HCEC 1CT (cell line): ENCODE measurements around the gene ASTN2.

Source experiments
- DNase-seq: peaks from one replicate; pipeline ENCODE4 v3.0.0-alpha.2; 2017

The ASTN2 gene

DNA sequence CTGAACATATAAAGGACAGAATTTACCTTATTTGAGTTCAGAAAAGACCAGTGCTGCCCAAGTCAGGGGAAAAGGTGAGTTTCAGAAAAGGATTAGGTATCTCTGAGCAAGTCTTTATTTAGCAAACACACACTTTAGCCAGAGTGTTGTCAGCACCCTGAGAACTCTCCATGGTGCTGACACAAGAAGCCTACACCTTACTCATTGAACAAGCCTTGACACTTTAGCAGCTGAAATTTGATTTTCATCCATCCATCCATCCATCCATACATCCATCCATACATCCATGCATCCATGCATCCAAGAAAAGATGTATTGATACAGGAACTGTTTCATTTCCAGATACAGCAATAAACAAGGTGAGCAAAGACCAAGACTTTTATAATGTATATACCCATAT is 416.6 kb downstream of the ASTN2 start:
- no peak for DNase-seq

DNA sequence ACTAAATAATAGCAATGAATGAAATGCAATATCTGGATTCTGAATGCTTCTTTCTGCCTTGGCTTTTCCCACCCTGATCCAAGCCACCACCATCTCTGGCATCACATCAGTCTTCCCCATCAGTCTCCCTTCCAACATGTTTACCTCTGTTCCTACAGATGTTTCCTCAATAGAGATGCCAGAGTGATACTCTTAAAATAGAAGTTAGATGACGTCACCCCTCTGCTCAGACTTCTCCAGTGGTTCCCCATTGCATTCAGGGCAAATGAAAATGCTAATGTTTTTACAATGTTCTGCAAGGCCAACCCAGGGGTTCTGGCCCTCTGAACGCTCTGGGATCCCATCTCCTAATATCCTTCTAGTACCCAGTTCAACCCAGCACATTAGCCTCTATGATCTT is 422.0 kb downstream of the ASTN2 start:
- no peak for DNase-seq

DNA sequence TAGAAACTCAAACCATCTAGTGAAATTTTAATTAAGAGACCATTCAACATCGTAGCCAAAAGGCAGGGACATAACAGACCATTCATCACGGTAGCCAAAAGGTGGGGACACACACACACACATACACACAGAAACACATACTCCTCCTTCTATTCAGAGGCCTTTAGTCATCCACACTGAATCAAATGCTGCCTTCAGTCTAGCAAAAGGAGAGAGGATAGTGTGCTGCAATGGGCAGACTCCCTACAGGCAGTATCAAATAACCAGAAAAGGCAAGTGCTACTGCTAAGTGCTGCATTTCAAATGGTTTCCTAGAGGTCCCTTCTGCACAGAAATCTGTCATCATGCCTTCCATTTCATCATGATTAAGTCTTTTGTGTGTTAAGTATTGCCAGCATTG is 423.8 kb downstream of the ASTN2 start:
- DNase-seq = no peak

DNA sequence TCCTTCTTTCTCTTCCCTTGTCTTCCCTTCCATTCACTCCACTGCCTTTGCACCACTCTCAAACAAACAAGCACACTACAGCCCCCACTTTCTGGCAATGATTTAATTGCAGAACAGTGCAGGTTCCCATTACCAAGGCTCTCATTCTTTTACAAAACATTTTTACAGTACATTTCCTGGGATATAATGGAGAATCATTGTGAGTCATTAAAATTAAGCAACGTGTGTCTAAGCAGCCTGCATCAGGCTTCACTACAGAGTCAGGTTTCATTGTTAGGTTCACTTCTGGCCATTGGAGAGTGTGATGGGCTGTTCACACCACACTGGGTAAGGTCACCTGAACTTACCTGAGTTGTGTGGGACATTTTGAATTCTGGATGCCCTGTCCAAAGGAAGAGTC is 424.3 kb downstream of the ASTN2 start:
- no peak for DNase-seq

DNA sequence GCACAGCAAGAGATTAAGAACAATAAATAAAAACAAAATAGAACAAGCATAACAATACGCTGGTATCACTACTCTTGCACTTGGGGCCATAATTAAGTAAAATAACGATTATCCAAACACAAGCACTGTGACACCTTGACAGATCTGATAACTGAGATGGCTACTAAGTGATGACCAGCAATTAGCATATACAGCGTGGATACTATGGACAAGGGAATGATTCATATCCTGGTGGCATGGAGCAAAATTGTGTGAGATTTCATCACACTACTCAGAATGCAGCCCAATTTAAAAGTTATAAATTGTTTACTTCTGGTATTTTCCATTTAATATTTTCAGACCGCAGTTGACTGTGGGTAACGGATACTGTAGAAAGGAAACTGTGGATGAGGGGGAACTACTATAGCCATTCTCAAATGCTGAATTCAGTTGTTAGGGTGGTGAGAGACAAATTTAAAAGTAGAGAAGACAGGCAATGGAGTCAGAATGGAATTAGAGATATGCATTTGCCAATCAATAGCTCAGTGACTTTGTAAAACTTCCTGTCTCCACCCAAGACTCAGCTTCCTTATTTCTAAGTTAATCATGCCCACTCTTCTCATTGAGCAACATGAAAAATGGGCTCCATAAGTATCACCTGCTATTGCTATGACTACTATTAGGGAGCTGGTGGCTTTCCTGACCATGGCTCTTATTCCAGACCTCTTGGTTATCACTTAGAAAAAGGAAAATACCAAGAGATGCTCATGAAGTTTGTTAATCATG is 427.0 kb downstream of the ASTN2 start:
- no peak for DNase-seq

DNA sequence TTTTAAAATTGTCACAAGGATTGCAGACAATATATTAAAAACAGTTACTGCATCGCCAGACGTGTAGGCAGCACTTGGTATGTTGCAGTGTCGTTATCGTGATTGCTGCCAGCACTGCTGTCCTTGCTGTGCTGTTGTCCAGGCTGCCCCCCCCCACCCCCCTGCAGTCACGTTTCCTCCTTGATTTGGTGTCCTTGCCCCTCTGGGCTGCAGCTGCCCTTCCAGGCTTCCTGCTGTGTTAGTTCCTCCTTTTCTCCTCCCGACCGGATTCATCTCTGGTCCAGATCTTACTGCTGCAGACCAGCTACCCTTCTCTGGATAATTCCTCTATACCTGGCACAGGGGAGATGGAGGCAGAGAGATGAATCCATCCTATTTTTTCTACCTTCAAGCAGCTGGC is 428.8 kb downstream of the ASTN2 start:
- no peak for DNase-seq

DNA sequence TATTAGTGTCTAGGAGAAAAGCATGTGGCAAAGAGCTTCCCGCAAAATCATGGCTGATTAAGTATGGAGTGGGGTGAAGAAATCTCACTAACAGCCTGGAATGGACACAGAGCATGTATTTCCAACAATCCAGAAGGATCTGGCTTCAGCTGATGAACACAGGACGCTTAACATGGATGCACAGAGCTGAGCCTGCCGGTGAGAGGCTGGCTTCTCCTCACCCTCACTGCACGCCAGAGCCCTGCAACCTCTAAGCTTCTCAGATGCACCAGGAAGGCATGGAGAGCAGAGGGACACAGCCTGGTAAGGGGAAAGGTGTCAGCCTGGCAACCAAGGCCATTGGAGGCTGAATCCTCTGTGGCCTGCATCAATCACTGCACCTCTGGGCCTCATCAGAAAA is 429.3 kb downstream of the ASTN2 start:
- DNase-seq = no peak

DNA sequence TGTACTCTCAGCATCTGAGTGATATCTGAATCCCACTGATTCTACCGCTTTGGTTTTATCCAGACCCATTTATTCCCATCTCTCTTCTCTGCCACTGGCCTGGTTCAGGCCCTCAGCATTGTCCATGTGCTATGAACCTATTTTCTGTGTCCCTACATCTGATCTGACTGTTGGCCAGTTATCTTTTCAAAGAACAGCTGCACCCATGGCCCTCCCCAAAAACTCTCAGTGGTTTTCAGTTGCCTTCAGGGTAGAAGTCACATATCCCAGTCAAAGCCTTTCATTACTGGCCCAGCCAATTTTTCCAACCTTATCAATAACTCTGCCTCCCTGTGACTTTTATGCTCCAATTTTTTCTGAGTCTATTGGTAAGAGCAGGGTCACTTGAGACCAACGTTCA is 430.7 kb downstream of the ASTN2 start:
- DNase-seq = no peak

DNA sequence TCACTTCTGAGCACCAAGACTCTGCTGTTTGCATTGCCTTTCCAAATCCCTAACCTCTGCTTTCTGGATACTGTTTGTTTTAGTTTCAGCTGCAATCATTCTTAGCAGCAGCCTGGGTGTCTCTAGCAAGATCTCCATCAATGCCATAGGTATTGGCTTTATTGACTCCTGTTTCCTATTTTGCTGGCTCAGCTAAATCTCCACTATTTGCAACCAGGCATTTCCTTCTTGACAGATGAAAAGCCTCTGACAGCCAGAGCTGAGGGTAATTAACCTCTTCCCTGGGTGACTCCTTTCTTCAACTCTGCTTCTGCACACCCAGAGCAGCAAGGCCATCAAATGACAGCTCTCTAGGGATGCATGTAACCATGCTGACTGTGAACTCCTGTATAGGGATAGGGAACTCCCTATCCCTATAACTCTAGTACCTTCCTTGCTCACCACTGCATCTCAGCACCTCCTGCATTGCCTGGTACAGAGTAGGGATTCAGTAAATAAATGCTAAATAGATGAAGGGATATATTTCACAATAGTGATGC is 434.2 kb downstream of the ASTN2 start:
- DNase-seq = no peak

DNA sequence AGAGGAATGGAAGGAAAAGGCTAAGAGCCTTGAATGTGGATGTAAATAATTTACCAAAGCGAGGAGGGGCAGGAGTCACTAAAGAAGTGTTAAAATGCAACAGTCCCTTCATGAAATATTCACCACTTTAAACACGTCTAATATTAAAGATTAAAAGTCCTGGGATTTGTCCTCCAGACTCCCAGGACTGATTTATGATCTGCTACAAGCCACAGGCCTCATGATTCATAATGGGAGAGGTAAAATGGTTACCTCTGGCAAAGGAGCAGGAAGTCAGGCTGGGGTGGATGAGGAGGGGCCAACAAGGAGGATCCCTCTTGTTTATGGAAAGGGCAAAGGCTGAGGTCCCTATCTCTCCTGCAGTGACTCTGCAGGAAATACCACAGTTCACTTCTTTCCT is 435.4 kb downstream of the ASTN2 start:
- DNase-seq = no peak

DNA sequence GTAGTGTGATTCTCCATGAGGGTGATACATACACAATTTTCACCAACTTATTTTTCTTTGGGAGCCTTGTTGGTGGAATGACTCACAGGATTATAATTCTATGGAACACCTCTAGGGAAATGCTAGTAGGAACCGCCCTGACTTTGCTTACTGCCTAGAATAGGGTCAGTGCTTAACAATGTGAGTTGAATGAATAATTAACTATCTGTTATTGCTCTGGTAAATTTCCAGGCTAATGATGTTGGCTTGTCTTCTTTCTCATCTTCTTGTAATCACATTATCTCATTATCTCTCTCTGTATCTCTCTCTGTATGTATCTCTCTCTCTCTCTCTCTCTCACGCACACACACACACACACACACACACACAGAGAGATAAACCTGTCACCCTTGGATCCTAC is 436.7 kb downstream of the ASTN2 start:
- DNase-seq = no peak

DNA sequence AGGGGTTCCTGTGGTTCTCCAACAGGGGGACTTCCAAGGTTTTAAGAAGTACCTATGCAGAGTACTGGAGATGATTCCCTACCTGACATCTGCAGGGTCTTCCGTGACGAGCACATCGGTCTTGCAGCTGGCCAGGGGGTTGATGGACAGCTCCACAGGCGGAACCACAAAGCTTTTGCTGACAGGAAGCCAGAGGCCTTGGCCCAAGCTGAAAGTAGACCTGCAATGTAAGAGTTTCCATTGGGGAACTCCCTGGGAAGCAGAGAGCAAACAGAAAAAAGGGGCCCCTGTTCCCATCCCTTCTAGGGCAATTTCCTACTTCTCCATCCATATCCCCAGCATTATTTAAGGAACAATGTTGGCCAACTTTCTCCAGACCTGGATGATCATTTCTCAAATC is 439.7 kb downstream of the ASTN2 start:
- DNase-seq = no peak

DNA sequence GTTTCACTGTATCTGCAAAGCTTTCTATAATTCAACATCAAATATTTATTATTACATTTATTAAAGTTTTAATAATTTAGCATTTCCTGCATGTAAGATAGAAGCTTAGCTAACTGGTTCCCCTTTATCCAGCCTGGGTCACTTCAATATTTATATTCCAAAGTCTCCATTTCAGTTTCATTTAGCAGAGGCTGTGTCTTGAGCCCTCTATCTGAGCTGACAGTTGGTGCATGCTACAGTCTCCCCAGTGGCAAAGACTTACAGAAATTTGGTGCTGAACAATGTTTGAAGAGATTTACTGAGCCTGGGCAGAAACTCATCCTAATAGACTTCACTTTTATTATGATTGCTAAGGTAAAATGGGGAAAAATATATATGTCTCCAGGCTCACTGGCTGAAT is 448.7 kb downstream of the ASTN2 start:
- no peak for DNase-seq

DNA sequence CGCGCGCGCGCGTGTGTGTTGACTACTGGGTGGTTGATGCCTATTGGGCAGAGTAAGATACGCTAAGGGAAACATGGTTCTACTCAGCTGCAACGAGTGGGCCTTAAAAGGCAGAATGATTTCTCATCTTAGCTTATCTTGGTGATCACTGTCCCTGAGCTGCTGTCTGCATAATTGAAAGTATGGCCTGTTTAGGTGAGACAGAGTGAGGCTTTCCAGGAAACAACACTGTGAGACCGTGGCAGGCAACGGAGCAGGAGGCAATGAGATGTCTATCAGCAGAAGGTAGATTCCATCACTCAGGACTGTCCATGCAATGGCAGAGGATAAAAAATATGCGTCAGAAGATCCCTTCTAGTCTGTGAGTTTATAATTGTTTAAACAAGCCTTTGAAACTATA is 450.6 kb downstream of the ASTN2 start:
- no peak for DNase-seq

DNA sequence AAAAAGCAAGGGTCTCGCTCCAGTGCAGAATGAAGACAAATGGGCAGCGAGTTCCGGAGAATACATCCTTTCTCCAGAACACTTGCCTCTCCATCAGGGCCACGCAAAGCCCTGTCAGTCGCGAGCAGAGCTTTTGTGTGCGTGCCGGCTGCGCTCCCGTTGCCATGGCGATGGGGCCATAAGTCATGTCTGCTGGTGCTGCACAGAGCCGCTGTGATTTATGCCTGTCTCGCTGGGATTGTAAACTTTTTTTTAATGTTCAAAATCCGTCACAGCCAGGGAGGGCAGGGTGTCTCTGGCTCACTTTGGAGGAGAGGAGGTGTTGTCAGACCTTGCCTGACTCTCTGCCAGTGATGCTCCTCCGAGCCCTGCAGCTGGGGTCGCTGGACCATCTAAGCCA is 455.0 kb downstream of the ASTN2 start:
- no peak for DNase-seq

DNA sequence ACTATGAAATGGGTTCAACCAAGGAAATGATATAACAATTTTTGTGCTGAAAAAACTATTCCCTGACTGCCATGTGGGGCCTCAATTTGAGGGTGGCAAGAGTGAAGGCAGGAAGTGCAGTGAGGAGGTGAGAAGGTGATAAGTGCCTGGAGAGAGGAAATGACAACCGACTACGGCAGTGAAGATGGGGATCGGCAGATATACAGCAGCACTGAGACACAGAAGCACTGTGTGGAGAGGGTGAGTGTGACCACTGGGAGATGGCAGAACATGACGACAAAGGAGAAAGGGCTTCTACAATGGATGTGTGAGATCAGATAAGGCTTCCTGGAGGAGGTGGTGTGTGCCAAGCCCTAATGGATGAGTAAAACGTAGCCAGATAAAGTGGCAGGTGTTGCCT is 456.0 kb downstream of the ASTN2 start:
- DNase-seq = no peak

DNA sequence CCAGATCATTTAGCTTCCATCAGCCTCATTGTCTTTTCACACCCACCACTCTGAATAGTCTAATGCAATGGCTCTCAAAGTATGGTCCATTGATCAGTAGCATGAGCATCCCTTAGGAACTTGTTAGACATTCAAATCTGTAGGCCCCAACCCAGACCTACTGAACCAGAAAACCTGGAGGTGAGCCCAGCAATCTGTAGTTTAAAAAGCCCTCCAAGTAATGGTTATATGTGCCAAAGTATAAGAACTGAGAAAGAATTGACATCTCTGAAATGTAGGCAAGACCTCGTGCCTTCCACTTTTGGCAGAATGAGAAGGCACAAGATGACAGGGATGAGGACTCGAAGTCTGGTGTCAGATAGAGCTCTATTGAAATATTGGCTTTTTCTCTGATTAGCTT is 460.1 kb downstream of the ASTN2 start:
- DNase-seq = no peak

DNA sequence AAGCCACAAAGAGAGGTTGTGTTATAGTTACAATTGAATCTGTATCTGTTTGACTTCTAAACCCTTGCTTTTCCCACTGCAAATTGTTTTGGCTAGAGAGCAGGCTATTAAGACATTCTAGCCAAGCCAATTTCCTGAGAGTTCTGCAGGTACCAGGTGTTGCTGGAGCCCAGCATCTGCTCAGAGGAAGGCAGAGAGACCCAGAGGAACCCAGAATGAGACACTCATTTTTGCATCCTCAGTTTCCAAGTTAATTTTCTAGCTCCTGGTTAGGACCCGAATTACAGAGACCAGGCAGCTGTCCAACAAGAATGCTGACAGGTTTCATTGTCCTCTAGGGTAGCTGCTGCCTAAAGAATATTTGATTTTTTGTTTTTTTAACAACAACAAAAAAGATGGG is 461.6 kb downstream of the ASTN2 start:
- DNase-seq = no peak

DNA sequence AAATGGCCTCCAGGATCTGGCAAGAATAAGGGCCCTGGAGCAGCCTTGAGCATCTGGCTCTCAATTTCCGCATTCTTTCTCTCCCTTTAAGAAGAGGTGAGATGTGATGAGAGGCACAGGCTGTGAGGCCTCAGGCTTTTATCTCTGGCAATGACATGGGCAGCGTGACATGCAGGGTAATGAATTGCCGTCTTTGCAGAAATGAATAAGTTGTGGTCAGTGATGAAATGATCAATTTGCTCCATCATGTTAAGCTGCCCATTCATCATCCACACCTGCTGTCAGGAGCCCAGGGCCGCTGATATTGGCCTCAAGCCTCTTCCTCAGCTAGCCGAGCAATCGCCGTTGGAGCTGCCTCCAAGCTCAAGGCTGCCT is 462.4 kb downstream of the ASTN2 start:
- no peak for DNase-seq

DNA sequence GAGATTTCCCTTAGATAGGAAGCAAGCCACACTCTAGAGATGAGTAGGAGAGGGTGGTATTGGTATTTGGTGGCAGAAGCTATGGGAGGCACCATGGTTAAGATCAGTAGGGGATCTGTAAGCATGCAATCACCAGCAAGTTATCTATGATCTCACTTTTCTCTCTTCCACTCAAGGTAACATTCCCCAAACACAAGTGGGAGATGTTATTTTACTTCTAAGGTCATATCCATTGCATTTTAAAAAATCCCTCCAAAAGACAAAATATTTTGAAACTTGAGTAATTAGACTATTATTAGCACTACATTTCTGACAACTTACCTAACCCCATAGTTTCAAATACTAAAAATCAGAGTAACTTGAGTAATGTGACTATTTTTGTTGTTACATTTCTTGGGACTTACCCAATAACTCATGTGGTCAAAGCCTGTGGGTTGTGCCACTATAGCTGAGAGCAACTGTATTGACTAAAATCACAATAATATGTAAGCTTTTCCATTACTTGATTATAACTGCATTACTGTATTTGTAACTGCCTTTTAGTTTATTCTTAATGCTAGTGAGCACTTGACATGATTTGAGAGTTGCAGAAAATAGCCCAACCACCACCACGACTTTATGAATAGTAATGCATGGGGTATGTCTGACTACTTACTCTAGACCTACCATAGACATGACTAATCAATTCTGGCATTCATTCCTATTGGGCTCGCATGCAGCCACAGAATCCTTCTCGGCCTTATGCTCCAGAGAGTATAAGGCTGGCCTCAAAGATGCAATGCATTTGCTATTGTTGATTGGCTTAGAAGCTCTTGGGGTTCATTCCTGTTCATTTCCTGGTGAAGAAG is 463.0 kb downstream of the ASTN2 start:
- DNase-seq = peak; percentile 7

DNA sequence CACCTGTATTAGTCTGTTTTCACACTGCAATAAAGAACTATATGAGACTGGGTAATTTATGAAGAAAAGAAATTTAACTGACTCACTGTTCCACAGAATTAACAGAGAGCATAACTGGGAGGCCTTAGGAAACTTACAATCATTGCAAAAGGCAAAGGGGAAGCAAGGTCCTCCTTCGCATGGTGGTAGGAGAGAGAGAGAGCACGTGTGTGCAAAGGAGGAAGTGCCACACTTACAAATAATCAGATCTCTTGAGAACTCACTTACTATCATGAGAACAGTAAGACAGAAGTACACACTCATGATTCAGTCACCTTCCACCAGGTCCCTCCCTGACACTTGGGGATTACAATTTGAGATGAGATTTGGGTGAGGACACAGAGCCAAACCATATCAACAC is 469.0 kb downstream of the ASTN2 start:
- no peak for DNase-seq

DNA sequence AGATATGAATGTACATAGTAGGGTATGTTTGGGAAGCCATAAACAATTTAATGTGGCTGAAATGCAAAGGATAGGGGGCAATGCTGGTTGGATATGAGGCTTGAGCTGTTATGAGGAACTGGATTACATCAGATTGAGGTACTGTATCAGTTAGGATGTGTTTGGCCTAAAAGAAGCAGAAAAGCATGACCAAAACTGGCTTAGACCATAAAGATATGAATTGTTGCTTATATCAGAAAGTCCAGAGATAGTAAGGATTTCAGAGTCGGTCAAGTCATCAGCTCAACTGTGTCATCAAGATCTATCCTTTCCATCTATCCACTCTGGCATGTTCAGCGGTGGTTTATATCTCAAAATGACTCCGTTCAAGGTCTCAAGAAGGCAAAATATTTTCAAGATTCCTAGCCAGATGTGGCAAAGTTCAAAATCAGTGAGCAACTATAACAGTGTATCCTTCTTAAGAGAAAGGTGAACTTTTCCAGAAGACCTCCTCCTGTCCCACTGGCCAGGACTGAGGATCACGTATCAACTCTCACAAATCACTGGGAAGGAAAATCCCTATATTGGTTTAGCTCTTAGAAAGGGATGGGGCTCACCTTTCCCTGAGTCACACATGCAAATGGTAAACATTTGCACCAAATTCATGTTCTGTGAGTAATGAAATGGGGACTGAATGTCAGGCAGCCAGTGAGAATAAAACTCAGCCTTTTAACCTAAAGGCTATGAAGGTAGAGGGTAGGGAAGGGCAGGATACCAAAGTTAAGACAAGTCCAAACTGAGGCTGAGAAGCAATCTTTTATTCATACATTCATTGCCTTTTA is 469.9 kb downstream of the ASTN2 start:
- no peak for DNase-seq

DNA sequence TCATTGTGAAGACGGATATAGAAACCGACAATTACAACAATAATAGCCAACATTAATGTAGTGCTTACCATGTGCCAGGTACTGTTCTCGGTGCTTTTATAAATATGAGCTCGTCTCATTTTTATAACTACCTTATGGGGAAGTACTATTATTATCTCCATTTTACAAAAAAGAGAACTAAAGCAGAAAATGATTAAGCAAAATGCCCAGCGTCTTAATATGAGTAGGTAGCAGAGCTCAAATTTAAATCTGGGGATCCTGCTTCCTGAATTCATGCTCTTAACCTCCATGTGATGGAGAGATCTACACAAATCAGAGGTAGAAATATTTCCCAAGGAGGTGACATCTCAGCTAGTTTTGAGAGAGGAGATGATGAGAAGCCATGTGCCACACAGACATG is 470.9 kb downstream of the ASTN2 start:
- DNase-seq = no peak
